Endothelial cell of umbilical vein (primary cell): ENCODE data around the gene ATP1A4. TPM values are rescaled to one million over a fixed set of nuclear protein-coding genes. Genes with fewer than 3 reads are reported as not detected.

Experiments
- BruUV-seq: library from RNA; stranded (reverse); fragments of 400-500 nt; replicated peaks from 2 replicates; lab custom pipeline; 2021; lab: Mats Ljungman, UMichigan
- CTCF ChIA-PET: fragments of 300-600, 350-600 bp; sonication (Branson Sonifier 250); formaldehyde crosslinking; loops from one replicate; lab custom pipeline; 2021; ENCODE audit warnings: antibody characterized with exemption, inconsistent platforms; lab: Charles Lee
- POLR2A ChIA-PET: fragments of 300-600, 350-600 bp; sonication (Branson Sonifier 250); formaldehyde crosslinking; loops from one replicate; lab custom pipeline; 2021; ENCODE audit warnings: antibody characterized with exemption, inconsistent platforms; lab: Charles Lee
- DNase-seq: peaks from one replicate; pipeline ENCODE4 v3.0.0-alpha.2; 2011; ENCODE audit warnings: low read depth, low spot score
- FAIRE-seq: peaks from 2 replicates; lab custom pipeline; 2011; peaks lifted over from hg19 to GRCh38; lab: Jason Lieb, UNC
- H2AFZ ChIP-seq: 2 replicates; pipeline ENCODE4 v1.6.0; 2012; ENCODE audit warnings: low read depth, low read length, control low read depth, inconsistent platforms
- H3K27ac ChIP-seq: 2 replicates; pipeline ENCODE4 v1.5.1; 2011; ENCODE audit warnings: low read depth, mild to moderate bottlenecking, control low read depth, low read length, moderate library complexity; ENCODE audit not compliant: insufficient read depth
- H3K27me3 ChIP-seq, 2 experiments: 2 replicates each; pipeline versions ENCODE4 v1.6.0 to v1.6.1; 2011; ENCODE audit warnings: low read length in 2 of 2, mixed read lengths in 1 of 2; ENCODE audit not compliant: control insufficient read depth in 2 of 2, insufficient read depth in 2 of 2
- H3K36me3 ChIP-seq, 2 experiments: 2 replicates in 1 of 2; 3 replicates in 1 of 2; pipeline ENCODE4 v1.5.1; 2011; ENCODE audit warnings: low read length in 2 of 2, mild to moderate bottlenecking in 1 of 2, moderate library complexity in 1 of 2; ENCODE audit not compliant: control insufficient read depth in 2 of 2, insufficient read depth in 2 of 2; ENCODE audit errors: extremely low read depth in 1 of 2
- H3K4me1 ChIP-seq: 3 replicates; pipeline ENCODE4 v1.5.1; 2011; ENCODE audit warnings: mild to moderate bottlenecking, low read length; ENCODE audit not compliant: control insufficient read depth, insufficient read depth; ENCODE audit errors: extremely low read depth
- H3K4me2 ChIP-seq: 2 replicates; pipeline ENCODE4 v1.6.1; 2011; ENCODE audit warnings: low read length, control low read depth, mixed read lengths; ENCODE audit not compliant: insufficient read depth
- H3K4me3 ChIP-seq, 3 experiments: fragments of 200-600 bp in 1 of 3; sonication (generic), shearing (Covaris generic) in 1 of 3; replicated peaks in 1 of 3; 2 replicates each; pipeline ENCODE4 v1.5.1; 2011 to 2016; ENCODE audit warnings: control low read depth in 3 of 3, low read length in 3 of 3, mild to moderate bottlenecking in 2 of 3, inconsistent platforms in 1 of 3, low read depth in 1 of 3, moderate library complexity in 1 of 3; ENCODE audit not compliant: insufficient read depth in 1 of 3
- H3K79me2 ChIP-seq: 2 replicates; pipeline ENCODE4 v1.6.0; 2012; ENCODE audit warnings: low read length, inconsistent platforms; ENCODE audit not compliant: control insufficient read depth, insufficient read depth
- H3K9ac ChIP-seq: replicated peaks from 2 replicates; pipeline ENCODE3; 2011; ENCODE audit warnings: low read length, control low read depth; ENCODE audit not compliant: insufficient read depth; ENCODE audit errors: extremely low read depth
- H3K9me1 ChIP-seq: replicated peaks from 3 replicates; pipeline ENCODE4 v1.6.0; 2011; ENCODE audit warnings: mild to moderate bottlenecking, low read length; ENCODE audit not compliant: control insufficient read depth, insufficient read depth; ENCODE audit errors: extremely low read depth
- H3K9me3 ChIP-seq: replicated peaks from 2 replicates; pipeline ENCODE4 v1.5.1; 2012; ENCODE audit warnings: low read length, inconsistent platforms; ENCODE audit not compliant: control insufficient read depth, insufficient read depth
- H4K20me1 ChIP-seq: replicated peaks from 2 replicates; pipeline ENCODE3; 2011; ENCODE audit warnings: mild to moderate bottlenecking, low read length; ENCODE audit not compliant: control insufficient read depth, insufficient read depth; ENCODE audit errors: extremely low read depth
- EZH2 ChIP-seq: IDR thresholded peaks from 2 replicates; pipeline ENCODE4 v1.6.1; 2012; ENCODE audit warnings: borderline replicate concordance, low read depth, mild to moderate bottlenecking, moderate library complexity, low read length, inconsistent platforms; ENCODE audit not compliant: severe bottlenecking
- FOS ChIP-seq: IDR thresholded peaks from 2 replicates; pipeline ENCODE4 v1.6.1; 2011; ENCODE audit warnings: mild to moderate bottlenecking, low read length, moderate library complexity, borderline replicate concordance; ENCODE audit not compliant: insufficient read depth
- GATA2 ChIP-seq: IDR thresholded peaks from 2 replicates; pipeline ENCODE4 v1.7.0; 2011; ENCODE audit warnings: low read depth, mild to moderate bottlenecking, moderate library complexity, mixed read lengths, low read length; ENCODE audit not compliant: insufficient read length, insufficient read depth
- JUN ChIP-seq: IDR thresholded peaks from 2 replicates; pipeline ENCODE4 v1.6.1; 2011; ENCODE audit warnings: borderline replicate concordance, low read depth; ENCODE audit not compliant: insufficient read length, insufficient read depth
- MYC ChIP-seq: IDR thresholded peaks from one replicate; pipeline ENCODE4 v1.6.1; 2011; ENCODE audit warnings: mild to moderate bottlenecking, low read depth, low read length
- POLR2A ChIP-seq: IDR thresholded peaks from 2 replicates; pipeline ENCODE4 v1.6.1; 2012; ENCODE audit warnings: low read depth, mild to moderate bottlenecking, control low read depth, low read length
- POLR2AphosphoS5 ChIP-seq: IDR thresholded peaks from 2 replicates; pipeline ENCODE4 v1.6.1; 2012; ENCODE audit warnings: low read depth, mild to moderate bottlenecking, control low read depth, low read length, moderate library complexity; ENCODE audit not compliant: insufficient read depth
- dilution Hi-C: fragments of 300-500 bp; cut with MboI; formaldehyde crosslinking; loops from one replicate; pipeline ENCODE4 v1.15.0; 2019; ENCODE audit warnings: low sequenced_read_pairs; ENCODE audit not compliant: extremely low pct_ligation_motif_present
- intact Hi-C: fragments of 100-400 bp; cut with micrococcal nuclease; formaldehyde crosslinking; loops from one replicate; pipeline ENCODE4 v1.10.0; 2022
- polyA plus RNA-seq, 4 experiments: library from polyadenylated mRNA; depleted of rRNA in 3 of 4; stranded (reverse) in 3 of 4; unstranded in 1 of 4; fragments of >200 nt; gene quantifications; 2 replicates each; pipeline versions ENCODE4 v1.2.1 to v1.2.3, GENCODE V29; 2011 to 2012; ENCODE audit warnings: missing spikeins in 1 of 4
- total RNA-seq: library from RNA; stranded (reverse); gene quantifications from 2 replicates; pipeline ENCODE4 v1.2.3, GENCODE V29; 2021
- TF ChIP-seq, protein P1 (sequence below): IDR thresholded peaks from 2 replicates; pipeline ENCODE4 v1.6.1; 2011; ENCODE audit not compliant: insufficient read depth, insufficient read length
- TF ChIP-seq, protein P2 (sequence below), 2 donors: IDR thresholded peaks; 1 replicate in 1 of 2; 2 replicates in 1 of 2; pipeline ENCODE4 v1.5.1; 2011; ENCODE audit warnings: low read length in 2 of 2, mild to moderate bottlenecking in 2 of 2, moderate library complexity in 2 of 2, control low read depth in 1 of 2, inconsistent platforms in 1 of 2, low read depth in 1 of 2; ENCODE audit not compliant: insufficient read depth in 1 of 2; ENCODE audit errors: extremely low read depth in 1 of 2

Gene ATP1A4
- total and polyA plus RNA-seq, 2 donors (not counting 3 experiments of a cell fraction or from before 2014, with no cell fraction given), result not detected

DNA sequence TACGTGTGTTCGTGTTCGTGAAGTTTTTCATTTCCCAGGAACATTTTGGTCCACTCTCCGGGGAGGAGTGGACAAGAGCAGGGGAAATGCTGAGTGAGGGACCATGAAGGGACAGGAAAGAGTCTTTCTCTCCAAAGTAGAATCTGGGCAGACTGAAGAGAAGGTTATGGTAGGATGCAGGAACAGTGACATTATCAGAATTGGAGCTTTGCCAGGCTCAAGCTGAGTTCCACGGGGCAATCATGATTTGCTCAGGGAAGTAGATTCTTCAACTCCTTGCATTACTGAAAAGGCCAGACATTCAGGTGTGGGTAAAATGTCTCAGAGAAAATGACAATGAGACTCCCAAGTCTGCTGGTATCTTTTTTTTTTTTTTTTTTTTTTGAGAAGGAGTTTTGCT lies 16.6 kb downstream of the ATP1A4 start:
- BruUV-seq, result no TSS peak
- intact Hi-C loops (no loop called here), dilution Hi-C loops (no loop called here)
- Histone ChIP-seq H3K36me3 (no peaks in the 10 kb centered on the region), H3K4me3 (no peak overlapping the region), H3K27ac (no peak overlapping the region), H3K9me3 (no peaks in the 10 kb centered on the region), H2AFZ (no peak overlapping the region), H3K79me2 (no peaks in the 10 kb centered on the region), H3K4me2 (no peak overlapping the region), H4K20me1 (no peaks in the 10 kb centered on the region), H3K4me1 (no peaks in the 10 kb centered on the region), H3K9me1 (no peaks in the 10 kb centered on the region), H3K27me3 (peaks cover 7 to 11% of the 10 kb centered on the region in 2 experiments), H3K9ac (no peak overlapping the region)
- no peak for TF ChIP-seq GATA2
- TF ChIP-seq, protein P1, sequence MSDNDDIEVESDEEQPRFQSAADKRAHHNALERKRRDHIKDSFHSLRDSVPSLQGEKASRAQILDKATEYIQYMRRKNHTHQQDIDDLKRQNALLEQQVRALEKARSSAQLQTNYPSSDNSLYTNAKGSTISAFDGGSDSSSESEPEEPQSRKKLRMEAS, result no peak
- no peak for TF ChIP-seq EZH2
- no peak for TF ChIP-seq MYC
- no peak for TF ChIP-seq POLR2A
- TF ChIP-seq FOS, result no peak
- TF ChIP-seq, protein P2, sequence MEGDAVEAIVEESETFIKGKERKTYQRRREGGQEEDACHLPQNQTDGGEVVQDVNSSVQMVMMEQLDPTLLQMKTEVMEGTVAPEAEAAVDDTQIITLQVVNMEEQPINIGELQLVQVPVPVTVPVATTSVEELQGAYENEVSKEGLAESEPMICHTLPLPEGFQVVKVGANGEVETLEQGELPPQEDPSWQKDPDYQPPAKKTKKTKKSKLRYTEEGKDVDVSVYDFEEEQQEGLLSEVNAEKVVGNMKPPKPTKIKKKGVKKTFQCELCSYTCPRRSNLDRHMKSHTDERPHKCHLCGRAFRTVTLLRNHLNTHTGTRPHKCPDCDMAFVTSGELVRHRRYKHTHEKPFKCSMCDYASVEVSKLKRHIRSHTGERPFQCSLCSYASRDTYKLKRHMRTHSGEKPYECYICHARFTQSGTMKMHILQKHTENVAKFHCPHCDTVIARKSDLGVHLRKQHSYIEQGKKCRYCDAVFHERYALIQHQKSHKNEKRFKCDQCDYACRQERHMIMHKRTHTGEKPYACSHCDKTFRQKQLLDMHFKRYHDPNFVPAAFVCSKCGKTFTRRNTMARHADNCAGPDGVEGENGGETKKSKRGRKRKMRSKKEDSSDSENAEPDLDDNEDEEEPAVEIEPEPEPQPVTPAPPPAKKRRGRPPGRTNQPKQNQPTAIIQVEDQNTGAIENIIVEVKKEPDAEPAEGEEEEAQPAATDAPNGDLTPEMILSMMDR (IDR thresholded peaks at IDR 0.05; ENCODE audit: extremely low read depth in 1 of 2, insufficient read depth in 1 of 2, low read depth in 1 of 2, low read length in 2 of 2), result no peak
- TF ChIP-seq POLR2AphosphoS5, result no peak
- no peak for TF ChIP-seq JUN
- POLR2A ChIA-PET, result no interaction called here
- no peak for FAIRE-seq
- DNase-seq, result no peak
- CTCF ChIA-PET, result interaction anchor here (1.3 to 1.7 kb wide), 2 partner anchors 25 to 63 kb away, joined by 3 to 7 read pairs; no protein-coding TSS in a partner anchor
